HG03432 (cell line): ENCODE results near the gene CYP8B1.

Experiments
- ATAC-seq: cut with Tn5 transposase; IDR thresholded peaks from one replicate; pipeline ENCODE4 v1.9.1; 2021; ENCODE audit warnings: mild to moderate bottlenecking, moderate library complexity; ENCODE audit not compliant: unreplicated experiment

Gene CYP8B1

GRCh38 chr3:42853739-42854302 lies 21.9 kb downstream of the CYP8B1 start:
- no peak for ATAC-seq

GRCh38 chr3:42853056-42853455 lies 22.6 kb downstream of the CYP8B1 start:
- no peak for ATAC-seq

DNA sequence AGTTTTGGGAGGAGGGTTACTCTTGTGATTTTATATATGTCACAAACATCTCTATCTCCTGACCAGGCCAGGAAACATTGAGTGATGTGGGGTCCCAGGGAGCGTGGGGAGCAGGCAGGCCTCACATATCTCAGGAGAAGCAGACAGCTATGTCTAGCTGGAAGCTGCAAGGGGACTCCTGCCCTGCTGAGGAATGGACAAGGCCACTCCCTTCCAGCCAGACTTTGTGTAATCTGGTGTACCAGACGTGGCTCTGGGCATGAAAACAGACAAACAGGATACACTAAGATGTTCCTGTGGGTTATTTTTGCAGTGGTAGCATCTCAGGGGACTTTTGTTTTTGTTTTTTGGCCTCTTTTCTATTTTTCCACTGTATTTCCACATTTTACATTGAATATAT lies 23.2 kb downstream of the CYP8B1 start:
- ATAC-seq = no peak

- ATAC-seq = no peak
Observed at GRCh38 chr3:42851228-42851834, 24.3 kb downstream of the CYP8B1 start.

DNA sequence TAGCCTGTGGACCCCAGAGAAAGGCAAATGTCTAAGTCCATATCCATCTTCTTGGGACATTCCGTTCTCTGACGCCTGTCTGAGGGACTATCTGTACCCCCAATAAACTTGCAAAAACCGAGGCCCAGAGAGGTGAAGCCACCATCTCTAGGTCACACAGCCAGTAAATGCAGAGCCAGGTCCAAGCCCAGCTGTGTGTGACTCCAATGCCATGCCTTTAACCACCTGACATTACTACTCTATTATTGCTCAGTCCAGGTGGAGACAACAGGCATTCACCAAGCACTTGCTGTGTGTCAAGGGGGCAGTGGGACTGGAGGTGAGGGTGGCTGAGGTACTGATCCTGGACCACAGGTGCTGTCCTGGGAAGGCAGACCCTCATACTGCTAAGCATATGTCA lies 25.4 kb downstream of the CYP8B1 start:
- ATAC-seq = no peak

DNA sequence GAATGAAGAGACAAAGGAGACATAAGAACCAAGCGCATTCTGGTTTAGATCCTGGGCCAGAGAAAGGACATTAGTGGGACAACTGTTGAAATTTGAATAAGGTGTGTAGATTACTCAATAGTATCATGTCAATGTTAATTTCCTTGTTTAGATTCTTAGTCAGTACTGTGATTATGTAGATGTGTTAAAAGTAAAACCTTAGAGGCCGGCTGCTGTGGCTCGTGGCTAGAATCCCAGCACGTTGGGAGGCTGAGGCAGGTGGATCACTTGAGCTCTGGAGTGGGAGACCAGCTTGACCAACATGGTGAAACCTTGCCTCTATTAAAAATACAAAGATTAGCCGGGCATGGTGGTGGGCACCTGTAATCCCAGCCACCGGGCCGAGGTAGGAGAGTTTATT lies 26.7 kb downstream of the CYP8B1 start:
- ATAC-seq = no peak

DNA sequence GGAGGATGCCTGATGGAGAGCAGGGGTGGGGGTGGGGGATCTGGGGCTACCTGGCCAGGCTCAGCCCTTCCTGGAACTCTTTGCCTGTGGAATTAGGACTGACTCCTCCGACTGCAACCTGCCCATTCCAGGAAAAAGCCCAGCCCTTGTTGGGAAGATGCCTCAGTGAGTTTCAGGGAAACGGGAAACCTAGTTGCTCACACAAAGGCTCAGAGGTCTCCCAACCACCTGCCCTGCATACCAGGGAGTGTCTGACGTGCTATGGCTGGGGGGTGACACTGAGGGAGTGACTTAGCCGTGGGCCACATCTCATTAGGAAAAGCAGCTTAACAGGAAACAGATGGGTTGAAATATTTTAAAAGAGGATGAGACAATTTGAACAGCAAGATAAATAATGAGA lies 27.9 kb downstream of the CYP8B1 start:
- no peak for ATAC-seq

DNA sequence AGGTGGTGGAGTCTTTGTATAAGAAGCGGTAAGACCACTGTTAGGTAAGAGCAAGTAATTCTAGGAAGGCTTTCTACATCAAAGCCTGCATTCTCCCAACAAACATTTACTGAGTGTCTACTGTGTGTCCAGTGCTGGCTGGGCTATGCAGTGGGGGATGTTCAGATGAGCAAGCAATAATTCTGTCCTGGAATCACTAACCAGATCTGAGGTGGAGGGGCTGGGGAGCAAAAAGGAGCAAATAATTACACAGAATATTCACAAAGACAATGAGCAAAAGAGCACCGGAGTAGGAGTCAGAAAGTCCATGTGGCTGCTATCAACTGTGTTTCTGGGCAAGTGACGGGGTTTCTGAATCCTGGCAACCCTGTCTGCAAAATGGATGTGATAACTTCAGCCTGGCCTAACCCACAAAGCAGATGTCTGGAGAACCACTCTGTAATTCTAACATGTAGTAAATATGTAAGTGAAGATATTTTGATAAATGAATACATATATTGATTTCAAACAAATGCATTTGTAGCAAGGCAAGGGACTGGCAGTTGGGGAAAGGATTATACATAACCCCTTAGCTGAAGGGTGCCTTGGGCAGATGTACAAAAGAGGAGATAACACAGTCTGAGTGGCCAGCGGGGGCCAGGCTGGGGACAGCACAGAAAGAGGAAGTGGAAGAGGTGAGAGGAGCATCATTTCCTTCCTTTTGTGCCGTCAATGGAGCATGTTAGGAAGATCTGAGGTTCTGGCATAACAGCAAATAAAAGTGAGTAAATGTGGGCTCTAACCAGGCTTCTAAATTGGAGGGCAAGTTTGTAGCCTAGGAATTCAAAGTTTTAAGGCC lies 28.8 kb downstream of the CYP8B1 start:
- ATAC-seq = peak; percentile 71

DNA sequence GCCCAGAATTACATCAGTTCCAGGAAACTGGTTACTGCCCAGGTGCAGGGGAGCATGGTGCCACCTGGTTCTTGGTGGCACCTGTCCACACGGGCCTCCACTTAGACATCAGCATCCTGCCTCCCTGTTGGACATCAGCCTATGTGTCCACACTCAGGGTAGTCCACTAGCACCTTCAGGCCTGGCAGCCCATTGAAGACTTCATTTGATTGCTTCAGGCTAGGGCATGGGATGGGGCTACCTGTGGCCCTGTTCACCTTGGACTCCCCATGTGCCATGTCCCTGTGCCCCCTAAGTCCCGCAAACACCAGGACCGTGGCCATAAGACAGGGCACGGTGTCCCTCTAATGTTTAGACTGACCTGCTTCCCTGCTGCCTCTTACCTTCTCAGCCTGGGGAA lies 30.9 kb downstream of the CYP8B1 start:
- no peak for ATAC-seq

DNA sequence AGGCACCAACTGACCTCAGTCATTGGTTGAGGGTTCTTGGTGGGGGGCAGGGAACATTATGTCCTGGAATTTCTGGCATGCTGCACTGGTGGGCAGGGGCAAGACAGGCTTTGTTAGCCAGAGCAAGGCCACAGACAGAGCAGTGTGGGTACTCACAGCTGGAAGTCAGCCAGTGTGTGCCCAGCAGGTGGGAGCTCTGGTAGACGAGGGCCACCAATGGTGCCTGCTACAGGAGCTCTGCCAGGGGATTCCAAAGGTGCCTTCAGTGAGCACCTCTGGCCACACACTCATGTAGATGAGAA lies 31.3 kb downstream of the CYP8B1 start:
- ATAC-seq = no peak

GRCh38 chr3:42843713-42844411 lies 31.8 kb downstream of the CYP8B1 start:
- no peak for ATAC-seq

GRCh38 chr3:42841332-42841731 lies 34.3 kb downstream of the CYP8B1 start:
- ATAC-seq = no peak

GRCh38 chr3:42839616-42840015 lies 36.1 kb downstream of the CYP8B1 start:
- peak; percentile 97 for ATAC-seq

- ATAC-seq = no peak
Observed at GRCh38 chr3:42838571-42838970, 37.1 kb downstream of the CYP8B1 start.

DNA sequence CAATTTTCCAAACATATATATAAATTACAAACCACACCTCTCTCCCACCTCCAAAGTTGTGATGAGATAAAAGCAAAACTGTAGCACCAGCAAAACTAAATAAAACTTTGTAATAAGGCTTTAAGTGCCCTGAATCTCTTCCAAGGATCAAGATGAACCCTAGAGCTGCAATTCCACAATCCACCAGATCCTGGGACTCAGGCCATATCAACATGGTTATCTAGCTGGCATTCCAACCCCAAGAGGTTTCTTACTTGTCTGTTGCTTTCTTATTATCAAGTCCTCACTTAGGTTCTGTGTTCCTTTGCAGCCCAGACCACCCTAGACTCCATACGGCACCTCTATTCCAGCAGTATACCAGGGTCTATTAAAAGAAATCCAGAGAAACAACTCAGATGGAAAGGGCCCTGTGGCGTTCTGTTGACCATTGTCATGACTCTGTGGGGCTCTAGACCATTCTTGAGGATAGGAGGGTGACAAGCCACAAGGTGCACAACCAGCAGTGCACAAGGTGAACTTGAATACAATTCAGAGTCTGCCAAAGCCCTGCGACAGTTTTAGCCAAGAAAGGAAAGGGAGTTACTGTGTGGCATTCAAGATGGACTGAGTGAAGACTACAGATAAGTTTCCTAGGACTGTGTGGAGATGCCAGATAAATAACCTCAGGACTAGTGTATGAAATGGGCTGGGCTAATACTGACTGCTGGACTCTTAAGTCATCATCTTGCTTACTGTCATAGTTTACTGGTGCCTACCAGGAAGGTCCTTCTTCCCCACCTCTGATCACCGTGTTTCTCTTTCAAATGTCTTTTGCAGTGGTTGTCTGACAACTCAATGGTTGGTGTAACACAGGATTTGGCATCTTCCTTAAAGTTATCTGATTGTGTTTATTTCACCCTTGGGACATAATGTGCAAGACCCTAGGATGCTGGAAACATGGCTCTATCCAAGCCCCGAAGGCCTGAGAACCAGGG lies 39.2 kb downstream of the CYP8B1 start:
- ATAC-seq = no peak

- ATAC-seq = peak; percentile 57
Observed at GRCh38 chr3:42831321-42831713, 44.4 kb downstream of the CYP8B1 start.

- ATAC-seq = no peak
Observed at GRCh38 chr3:42830437-42831320, 45.0 kb downstream of the CYP8B1 start.

- ATAC-seq = no peak
Observed at GRCh38 chr3:42829628-42830436, 45.8 kb downstream of the CYP8B1 start.

DNA sequence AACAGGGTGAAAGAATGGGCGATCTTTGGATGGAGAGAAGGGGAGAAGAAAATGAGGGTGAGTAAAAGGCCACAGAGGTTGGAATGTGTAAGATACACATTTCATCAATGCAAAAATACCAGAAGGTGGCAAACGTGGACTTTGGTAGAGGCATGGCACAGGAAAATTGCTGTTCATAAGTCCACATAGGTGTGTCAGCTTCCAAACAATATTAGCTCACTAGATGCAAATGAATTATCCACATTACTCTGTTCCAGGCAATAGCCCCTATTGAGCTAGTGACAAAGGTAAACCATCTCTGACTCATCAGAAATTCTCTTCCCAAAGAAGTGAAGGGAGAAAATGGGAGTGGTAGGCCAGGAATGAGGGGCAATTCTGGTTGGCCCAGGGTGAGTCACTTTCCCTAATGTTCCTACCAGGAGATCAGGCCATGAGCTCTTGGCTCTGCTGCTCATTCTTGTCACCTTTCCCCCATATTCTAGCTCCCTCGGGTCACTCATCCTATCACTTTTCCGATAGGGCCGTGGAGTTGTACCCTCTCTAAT lies 46.5 kb downstream of the CYP8B1 start:
- ATAC-seq = no peak
